Mammary epithelial cell (primary cell): ENCODE measurements around the gene PLEKHG4.

Experiments
- CTCF ChIP-seq, 2 donors: IDR thresholded peaks in 1 of 2; conservative IDR thresholded peaks in 1 of 2; 2 replicates each; pipeline ENCODE4 v1.5.1; 2011 to 2012; ENCODE audit warnings: inconsistent platforms in 2 of 2, low read length in 2 of 2, mild to moderate bottlenecking in 2 of 2, control low read depth in 1 of 2, low read depth in 1 of 2; ENCODE audit not compliant: insufficient read depth in 1 of 2; ENCODE audit errors: extremely low read depth in 1 of 2
- EZH2 ChIP-seq: IDR thresholded peaks from 2 replicates; pipeline ENCODE4 v1.6.1; 2012; ENCODE audit warnings: low read length, inconsistent platforms, borderline replicate concordance

GRCh38 chr16:67299269-67299668, 19.9 kb downstream of the PLEKHG4 start:
- TF ChIP-seq CTCF (conservative IDR thresholded peaks at IDR 0.05 in 1 of 2, IDR thresholded peaks at IDR 0.05 in 1 of 2; ENCODE audit: extremely low read depth in 1 of 2, insufficient read depth in 1 of 2, low read depth in 1 of 2, low read length in 2 of 2) (no peak), EZH2 (no peak)
